Endodermal cell (in vitro differentiated cells): ENCODE data around the gene ECHS1. TPM values are rescaled to one million over a fixed set of nuclear protein-coding genes. Genes with fewer than 3 reads are reported as not detected.

ENCODE experiments used
- DNase-seq: peaks from one replicate; pipeline ENCODE4 v3.0.0-alpha.2; 2017
- H3K27ac ChIP-seq: 2 replicates; pipeline ENCODE4 v1.5.1; 2013; ENCODE audit warnings: mild to moderate bottlenecking, low read depth, low read length, moderate library complexity
- H3K27me3 ChIP-seq: 2 replicates; pipeline ENCODE4 v1.6.1; 2013; ENCODE audit warnings: mild to moderate bottlenecking, low read length, moderate library complexity; ENCODE audit not compliant: insufficient read depth, control insufficient read depth, poor library complexity, severe bottlenecking
- H3K36me3 ChIP-seq: 2 replicates; pipeline ENCODE4 v1.7.0; 2013; ENCODE audit warnings: mild to moderate bottlenecking, low read length, moderate library complexity; ENCODE audit not compliant: control insufficient read depth, insufficient read depth
- H3K4me1 ChIP-seq: one replicate; pipeline ENCODE4 v1.7.0; 2013; ENCODE audit warnings: low read length; ENCODE audit not compliant: control insufficient read depth, insufficient read depth
- H3K4me3 ChIP-seq: 2 replicates; pipeline ENCODE4 v1.5.1; 2013; ENCODE audit warnings: mild to moderate bottlenecking, low read length, moderate library complexity
- H3K9ac ChIP-seq: 2 replicates; pipeline ENCODE4 v1.6.1; 2013; ENCODE audit warnings: mild to moderate bottlenecking, low read length, moderate library complexity; ENCODE audit not compliant: poor library complexity, severe bottlenecking; ENCODE audit errors: extremely low read depth
- H3K9me3 ChIP-seq: 2 replicates; pipeline ENCODE4 v1.6.1; 2013; ENCODE audit warnings: mild to moderate bottlenecking, low read length, moderate library complexity; ENCODE audit not compliant: control insufficient read depth
- H3K27ac Mint-ChIP-seq: 2 replicates; pipeline ENCODE4 v1.8.0; 2020; ENCODE audit warnings: mixed read lengths
- H3K27me3 Mint-ChIP-seq: 2 replicates; pipeline ENCODE4 v1.8.0; 2021; ENCODE audit warnings: mild to moderate bottlenecking, mixed read lengths; ENCODE audit not compliant: insufficient read depth
- H3K36me3 Mint-ChIP-seq: 2 replicates; pipeline ENCODE4 v1.8.0; 2020; ENCODE audit warnings: low read depth, mixed read lengths
- H3K4me1 Mint-ChIP-seq: 2 replicates; pipeline ENCODE4 v1.8.0; 2020; ENCODE audit warnings: mixed read lengths
- H3K4me3 Mint-ChIP-seq: 2 replicates; pipeline ENCODE4 v1.8.0; 2020; ENCODE audit warnings: mild to moderate bottlenecking, moderate library complexity, mixed read lengths
- H3K9me3 Mint-ChIP-seq: 2 replicates; pipeline ENCODE4 v1.8.0; 2020; ENCODE audit warnings: mild to moderate bottlenecking, mixed read lengths
- WGBS, 2 experiments: methylation state at CpG; one replicate each; pipeline versions ENCODE4 v1.1.5 to v1.1.7; 2013; ENCODE audit warnings: missing lambda C conversion rate in 2 of 2, mixed read lengths in 1 of 2; ENCODE audit not compliant: insufficient coverage in 1 of 2, insufficient read length in 1 of 2; 5-methylcytosine and 5-hydroxymethylcytosine counted together
- total RNA-seq, 2 donors: library from RNA; stranded (reverse); fragmentation: NEBNext Ultra II Directional in 1 of 2; extraction: Animal tissue kit (Norgen Biotek cat#: 25700) in 1 of 2; gene quantifications; 2 replicates in 1 of 2; 3 replicates in 1 of 2; pipeline ENCODE4 v1.2.1, GENCODE V29; 2021
- TF ChIP-seq, protein P1 (sequence below): fragments of 200-600 bp; sonication (generic); conservative IDR thresholded peaks from 2 replicates; pipeline ENCODE4 v1.5.0; 2021; ENCODE audit warnings: antibody characterized with exemption, mild to moderate bottlenecking

ECHS1 gene
- total RNA-seq, 2 donors from 2014 or later: 92.3 to 102 TPM

DNA sequence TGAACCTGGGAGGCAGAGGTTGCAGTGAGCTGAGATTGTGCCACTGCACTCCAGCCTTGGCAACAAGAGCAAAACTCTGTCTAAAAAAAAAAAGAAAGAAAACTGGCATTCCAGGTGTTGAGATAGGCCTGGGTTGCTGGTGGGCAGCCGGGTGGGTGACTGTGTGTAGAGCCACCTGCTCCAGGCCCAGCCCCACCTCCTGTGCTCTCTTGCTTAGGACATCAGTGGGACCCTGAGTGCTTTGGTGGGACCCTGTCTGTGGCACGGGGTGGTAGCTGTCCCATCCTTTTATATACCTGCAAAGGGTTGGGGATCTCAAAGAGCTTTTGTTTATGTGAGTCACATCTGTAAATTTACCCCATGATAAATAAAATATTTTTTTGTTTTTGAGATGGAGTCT is 12.1 kb upstream of the ECHS1 start:
- 88 to 100% methylated on average over 2 of the region's 2 CpGs for WGBS, 2 experiments
- Histone ChIP-seq H3K9ac (no peak overlapping the region), H3K36me3 (no peaks in the 10 kb centered on the region), H3K4me1 (no peaks in the 10 kb centered on the region), H3K9me3 (no peaks in the 10 kb centered on the region), H3K27me3 (peaks cover under 1% of the 10 kb centered on the region), H3K27ac (no peak overlapping the region), H3K4me3 (no peak overlapping the region)
- Mint-ChIP-seq H3K4me3 (no peak overlapping the region), H3K36me3 (peaks cover 23% of the 10 kb centered on the region), H3K9me3 (no peaks in the 10 kb centered on the region), H3K27me3 (peaks cover 2% of the 10 kb centered on the region), H3K27ac (no peak overlapping the region), H3K4me1 (no peaks in the 10 kb centered on the region)
- TF ChIP-seq, protein P1, sequence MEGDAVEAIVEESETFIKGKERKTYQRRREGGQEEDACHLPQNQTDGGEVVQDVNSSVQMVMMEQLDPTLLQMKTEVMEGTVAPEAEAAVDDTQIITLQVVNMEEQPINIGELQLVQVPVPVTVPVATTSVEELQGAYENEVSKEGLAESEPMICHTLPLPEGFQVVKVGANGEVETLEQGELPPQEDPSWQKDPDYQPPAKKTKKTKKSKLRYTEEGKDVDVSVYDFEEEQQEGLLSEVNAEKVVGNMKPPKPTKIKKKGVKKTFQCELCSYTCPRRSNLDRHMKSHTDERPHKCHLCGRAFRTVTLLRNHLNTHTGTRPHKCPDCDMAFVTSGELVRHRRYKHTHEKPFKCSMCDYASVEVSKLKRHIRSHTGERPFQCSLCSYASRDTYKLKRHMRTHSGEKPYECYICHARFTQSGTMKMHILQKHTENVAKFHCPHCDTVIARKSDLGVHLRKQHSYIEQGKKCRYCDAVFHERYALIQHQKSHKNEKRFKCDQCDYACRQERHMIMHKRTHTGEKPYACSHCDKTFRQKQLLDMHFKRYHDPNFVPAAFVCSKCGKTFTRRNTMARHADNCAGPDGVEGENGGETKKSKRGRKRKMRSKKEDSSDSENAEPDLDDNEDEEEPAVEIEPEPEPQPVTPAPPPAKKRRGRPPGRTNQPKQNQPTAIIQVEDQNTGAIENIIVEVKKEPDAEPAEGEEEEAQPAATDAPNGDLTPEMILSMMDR: no peak
- DNase-seq: no peak

DNA sequence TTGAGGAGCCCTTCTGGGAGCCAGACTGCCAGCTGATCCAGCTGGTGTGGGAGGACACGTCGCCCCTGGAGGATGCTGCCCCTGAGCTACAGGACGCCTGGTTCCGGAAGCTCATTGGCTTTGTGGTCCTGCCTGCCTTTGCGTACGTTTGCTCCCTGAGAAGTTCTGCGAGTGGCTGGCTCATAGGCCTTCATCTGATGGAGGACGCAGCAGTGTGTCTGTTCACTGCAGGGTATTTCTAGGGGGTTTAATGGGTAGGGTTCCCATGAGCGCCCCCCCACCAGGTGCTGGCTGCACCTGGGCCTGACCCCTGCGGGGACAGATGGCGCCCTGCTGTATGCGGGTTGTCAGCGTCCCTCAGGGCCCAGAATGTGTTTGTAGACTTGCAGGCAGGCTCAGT is 10.9 kb upstream of the ECHS1 start:
- TF ChIP-seq, protein P1: no peak

DNA sequence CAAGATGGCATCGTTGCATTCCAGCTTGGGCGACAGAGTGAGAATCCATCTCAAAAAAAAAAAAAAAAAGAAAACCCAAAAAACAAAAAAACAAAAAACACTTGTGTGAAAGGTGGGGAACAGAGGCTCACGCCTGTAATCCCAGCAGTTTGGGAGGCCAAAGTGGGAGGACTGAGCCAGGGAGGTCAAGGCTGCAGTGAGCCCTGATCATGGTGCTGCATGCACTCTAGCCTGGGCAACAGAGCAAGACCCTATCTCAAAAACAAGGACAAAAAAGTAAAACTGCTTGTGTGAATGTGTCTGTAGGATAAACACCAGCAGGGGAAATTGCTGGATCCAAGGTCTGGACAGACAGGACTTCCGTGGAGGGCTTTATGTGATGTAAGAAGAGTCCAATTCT is 10.4 kb upstream of the ECHS1 start:
- Histone ChIP-seq H3K9me3 (no peaks in the 10 kb centered on the region), H3K36me3 (no peaks in the 10 kb centered on the region), H3K9ac (no peak overlapping the region), H3K27me3 (peaks cover 8% of the 10 kb centered on the region), H3K27ac (no peak overlapping the region), H3K4me1 (no peaks in the 10 kb centered on the region), H3K4me3 (no peak overlapping the region)
- H3K36me3 Mint-ChIP-seq: peaks cover 23% of the 10 kb centered on the region
- no peak overlapping the region for H3K4me3 Mint-ChIP-seq
- peaks cover 8% of the 10 kb centered on the region for H3K27me3 Mint-ChIP-seq
- no peak overlapping the region for H3K27ac Mint-ChIP-seq
- TF ChIP-seq, protein P1: no peak
- H3K4me1 Mint-ChIP-seq: no peaks in the 10 kb centered on the region
- 94 to 100% methylated on average over 2 to 3 of the region's 4 CpGs for WGBS, 2 experiments
- no peak for DNase-seq
- no peaks in the 10 kb centered on the region for H3K9me3 Mint-ChIP-seq

More for the DNA sequence above, 10.9 kb upstream of the ECHS1 start:
- peak; percentile 46 for DNase-seq
- Histone ChIP-seq H3K9me3 (no peaks in the 10 kb centered on the region), H3K36me3 (no peaks in the 10 kb centered on the region), H3K4me3 (no peak overlapping the region), H3K27me3 (peaks cover 7% of the 10 kb centered on the region), H3K9ac (no peak overlapping the region), H3K4me1 (no peaks in the 10 kb centered on the region), H3K27ac (no peak overlapping the region)
- WGBS, 2 experiments: 90 to 93% methylated on average over 11 to 13 of the region's 13 CpGs
- H3K27ac Mint-ChIP-seq: no peak overlapping the region
- peaks cover 7% of the 10 kb centered on the region for H3K27me3 Mint-ChIP-seq
- H3K36me3 Mint-ChIP-seq: peaks cover 23% of the 10 kb centered on the region
- no peaks in the 10 kb centered on the region for H3K4me1 Mint-ChIP-seq
- no peaks in the 10 kb centered on the region for H3K9me3 Mint-ChIP-seq
- no peak overlapping the region for H3K4me3 Mint-ChIP-seq
